Islet of Langerhans (tissue), 1 donor: ENCODE data around the gene RET.

Source experiments
- FAIRE-seq: peaks from one replicate; lab custom pipeline; 2011; peaks lifted over from hg19 to GRCh38; lab: Jason Lieb, UNC

RET gene

DNA sequence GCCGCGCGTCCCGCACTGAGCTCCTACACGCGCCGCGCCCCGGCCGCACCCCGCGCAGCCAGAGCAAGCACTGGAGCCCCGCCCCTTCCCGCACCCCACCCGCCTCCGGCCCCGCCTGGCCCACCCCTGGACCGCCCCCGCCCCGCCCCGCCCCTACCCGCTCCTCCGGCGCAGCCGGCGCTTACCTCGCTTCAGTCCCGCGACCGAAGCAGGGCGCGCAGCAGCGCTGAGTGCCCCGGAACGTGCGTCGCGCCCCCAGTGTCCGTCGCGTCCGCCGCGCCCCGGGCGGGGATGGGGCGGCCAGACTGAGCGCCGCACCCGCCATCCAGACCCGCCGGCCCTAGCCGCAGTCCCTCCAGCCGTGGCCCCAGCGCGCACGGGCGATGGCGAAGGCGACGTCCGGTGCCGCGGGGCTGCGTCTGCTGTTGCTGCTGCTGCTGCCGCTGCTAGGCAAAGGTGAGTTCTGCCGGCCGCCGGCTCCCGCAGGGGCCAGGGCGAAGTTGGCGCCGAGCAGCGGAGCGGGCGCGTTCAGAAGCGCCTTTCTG lies at the start of gene RET:
RET (plus strand) TSS at position 194 of the 545 bp plus-strand sequence; CDS start at position 384, 190 bp downstream.
- FAIRE-seq, result no peak

- FAIRE-seq, result no peak
Observed at GRCh38 chr10:43027331-43027955, 49.4 kb upstream of the RET start.

- no peak for FAIRE-seq
Observed at GRCh38 chr10:43028143-43028542, 48.7 kb upstream of the RET start.

DNA sequence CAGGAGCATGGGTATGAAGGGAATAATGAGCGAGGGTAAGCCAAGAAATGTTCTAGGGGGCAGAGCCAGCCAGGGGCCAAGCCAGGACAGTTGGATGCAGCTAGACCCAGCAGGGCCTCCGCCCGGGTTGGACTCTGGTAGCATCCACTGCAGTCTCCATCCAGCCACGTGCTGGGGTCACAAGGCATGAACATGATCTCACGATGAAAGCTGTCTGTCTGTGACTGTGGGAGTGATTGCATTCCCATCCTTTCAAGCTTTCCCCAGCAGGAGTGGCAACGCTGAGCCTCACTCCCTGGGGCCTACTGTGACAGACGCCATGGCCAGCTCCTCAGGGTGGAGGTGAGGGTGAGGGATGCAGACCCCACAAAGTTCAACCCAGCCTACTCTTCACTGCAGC lies 47.8 kb upstream of the RET start:
- FAIRE-seq, result no peak

DNA sequence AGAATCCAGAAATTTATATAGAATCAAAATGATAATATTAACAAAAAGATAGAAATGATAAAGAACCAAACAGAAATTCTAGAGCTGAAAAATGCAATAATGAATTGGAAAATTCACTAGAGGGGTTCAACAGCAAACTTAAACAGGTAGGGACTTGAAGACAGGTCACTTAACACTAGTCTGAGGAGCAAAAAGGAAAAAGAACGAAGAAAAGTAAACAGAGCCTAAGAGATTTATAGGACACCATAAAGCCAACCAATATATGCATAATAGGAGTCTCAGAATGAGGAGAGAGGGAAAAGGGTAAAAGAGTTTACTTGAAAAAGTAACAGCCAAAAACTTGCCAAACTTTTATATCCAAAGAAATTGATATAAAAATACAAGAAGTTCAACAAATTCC lies 44.3 kb upstream of the RET start:
- no peak for FAIRE-seq

DNA sequence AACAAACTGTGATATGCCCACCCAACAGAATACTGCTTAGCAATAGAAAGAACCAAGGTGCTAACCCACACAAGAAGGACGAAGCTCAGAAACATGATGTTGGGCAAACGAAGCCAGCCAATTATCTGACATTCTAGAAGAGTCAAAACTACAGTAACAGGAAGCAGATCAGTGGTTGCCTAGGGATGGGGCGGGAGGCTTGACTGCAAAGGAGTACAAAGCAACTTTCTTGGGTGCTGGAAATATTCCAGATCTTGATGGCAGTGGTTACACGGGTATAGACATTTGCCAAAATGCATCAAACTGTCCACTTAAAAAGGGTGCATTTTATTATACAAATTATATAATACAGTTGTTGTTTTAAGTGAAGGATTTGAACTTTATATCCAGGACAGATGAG lies 41.1 kb upstream of the RET start:
- no peak for FAIRE-seq

- FAIRE-seq, result no peak
Observed at GRCh38 chr10:43036481-43037428, 40.1 kb upstream of the RET start.

DNA sequence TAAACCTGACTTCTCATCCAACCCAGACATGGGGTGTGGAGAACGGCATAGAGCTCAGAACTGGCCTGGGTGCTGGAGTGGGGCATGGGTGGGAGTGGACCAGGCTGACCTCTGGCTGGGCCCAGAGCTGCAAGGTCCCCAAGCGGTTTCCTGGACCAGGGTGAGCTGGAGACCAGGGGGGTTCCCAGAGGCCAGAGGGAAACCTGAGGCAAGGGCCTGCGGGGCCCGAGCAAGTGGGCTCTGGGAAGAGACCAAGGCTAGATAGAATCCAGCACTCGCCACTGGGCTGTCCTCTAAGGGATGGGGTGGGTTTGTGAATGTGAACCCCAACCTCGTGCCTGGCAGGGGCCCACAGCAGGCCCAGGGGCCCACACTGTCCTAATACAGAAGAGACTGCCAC lies 39.4 kb upstream of the RET start:
- FAIRE-seq, result no peak

DNA sequence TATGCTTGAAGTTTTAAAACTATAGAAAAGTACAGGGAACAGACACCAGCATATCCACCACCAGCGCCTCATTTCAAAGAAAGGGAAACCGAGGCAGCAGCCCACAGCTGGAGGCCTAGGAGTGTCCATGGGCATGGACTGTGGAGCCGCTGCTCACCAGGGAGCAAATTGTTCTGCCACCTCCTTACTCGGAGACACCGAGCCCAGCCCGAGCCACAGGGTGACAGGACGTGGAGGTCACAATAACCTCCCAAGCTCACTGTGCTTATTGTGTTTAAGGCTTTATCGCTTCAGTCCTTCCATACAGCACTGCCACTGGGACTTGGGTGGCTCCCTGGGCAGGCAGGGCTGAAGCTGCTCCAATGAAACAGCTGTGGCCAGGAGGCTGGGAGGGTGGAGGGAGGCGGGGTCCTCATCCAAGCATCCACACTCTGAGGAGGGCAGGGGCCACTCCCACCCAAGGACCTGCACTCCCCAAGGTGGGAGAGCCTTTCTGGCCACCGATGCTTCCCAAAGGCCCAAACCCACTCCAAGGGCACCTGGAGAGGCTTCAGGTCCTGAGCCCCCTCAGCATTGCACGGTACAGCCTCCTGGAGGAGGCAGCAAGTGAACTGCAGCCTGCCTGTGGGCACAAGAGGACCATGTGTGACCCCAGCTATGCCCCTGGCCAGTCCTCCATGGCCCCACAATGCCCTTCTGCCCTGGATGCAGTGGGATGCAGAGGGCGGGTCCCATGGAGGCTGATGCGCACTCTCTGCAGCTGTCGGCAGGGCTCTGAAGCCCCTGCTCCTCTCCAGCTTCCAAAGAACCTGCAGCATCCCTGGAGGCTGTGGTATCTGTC lies 38.7 kb upstream of the RET start:
- no peak for FAIRE-seq

- no peak for FAIRE-seq
Observed at GRCh38 chr10:43038783-43039623, 37.9 kb upstream of the RET start.

DNA sequence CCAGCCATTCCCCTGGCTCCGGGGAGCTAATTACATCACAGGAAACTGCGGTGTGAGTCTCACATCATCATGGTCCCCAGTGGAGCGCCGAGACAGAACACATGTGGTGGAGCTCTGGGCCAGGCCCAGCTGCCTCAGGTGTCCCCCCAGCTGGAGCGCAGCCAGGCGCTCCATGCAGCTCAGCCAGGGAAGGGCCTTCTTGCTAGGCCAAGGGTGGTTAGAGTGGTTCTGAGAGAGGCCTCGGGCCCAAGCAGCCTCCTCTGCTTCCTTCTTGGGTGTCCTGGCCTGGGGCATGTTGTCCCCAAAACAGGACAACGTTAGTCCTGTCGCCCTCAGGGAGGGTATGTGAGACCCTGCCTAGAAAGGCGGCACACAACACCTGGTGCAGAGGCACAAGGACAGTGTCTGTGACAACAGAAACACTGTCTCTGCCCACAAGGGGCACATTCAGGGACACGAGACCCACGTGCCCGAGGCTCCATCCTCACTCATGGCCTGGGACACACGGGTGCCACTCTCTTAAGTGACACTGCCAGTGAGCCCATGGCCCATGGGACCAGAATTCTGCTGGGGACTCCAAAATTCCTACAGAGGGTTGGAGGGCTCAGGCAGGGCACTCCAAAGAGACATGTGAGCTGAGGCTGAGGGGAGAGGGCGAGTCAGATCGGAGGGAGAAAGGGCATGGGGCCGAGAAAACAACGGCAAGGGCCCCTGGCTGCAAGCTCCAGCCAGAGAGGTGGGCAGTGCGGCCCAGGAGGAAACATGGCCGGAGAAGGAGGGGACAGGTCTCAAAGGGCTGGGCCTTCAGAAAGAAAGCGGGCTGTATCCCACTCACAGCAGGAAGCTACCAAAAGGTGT lies 37.0 kb upstream of the RET start:
- no peak for FAIRE-seq

- FAIRE-seq, result no peak
Observed at GRCh38 chr10:43040482-43041256, 36.2 kb upstream of the RET start.

DNA sequence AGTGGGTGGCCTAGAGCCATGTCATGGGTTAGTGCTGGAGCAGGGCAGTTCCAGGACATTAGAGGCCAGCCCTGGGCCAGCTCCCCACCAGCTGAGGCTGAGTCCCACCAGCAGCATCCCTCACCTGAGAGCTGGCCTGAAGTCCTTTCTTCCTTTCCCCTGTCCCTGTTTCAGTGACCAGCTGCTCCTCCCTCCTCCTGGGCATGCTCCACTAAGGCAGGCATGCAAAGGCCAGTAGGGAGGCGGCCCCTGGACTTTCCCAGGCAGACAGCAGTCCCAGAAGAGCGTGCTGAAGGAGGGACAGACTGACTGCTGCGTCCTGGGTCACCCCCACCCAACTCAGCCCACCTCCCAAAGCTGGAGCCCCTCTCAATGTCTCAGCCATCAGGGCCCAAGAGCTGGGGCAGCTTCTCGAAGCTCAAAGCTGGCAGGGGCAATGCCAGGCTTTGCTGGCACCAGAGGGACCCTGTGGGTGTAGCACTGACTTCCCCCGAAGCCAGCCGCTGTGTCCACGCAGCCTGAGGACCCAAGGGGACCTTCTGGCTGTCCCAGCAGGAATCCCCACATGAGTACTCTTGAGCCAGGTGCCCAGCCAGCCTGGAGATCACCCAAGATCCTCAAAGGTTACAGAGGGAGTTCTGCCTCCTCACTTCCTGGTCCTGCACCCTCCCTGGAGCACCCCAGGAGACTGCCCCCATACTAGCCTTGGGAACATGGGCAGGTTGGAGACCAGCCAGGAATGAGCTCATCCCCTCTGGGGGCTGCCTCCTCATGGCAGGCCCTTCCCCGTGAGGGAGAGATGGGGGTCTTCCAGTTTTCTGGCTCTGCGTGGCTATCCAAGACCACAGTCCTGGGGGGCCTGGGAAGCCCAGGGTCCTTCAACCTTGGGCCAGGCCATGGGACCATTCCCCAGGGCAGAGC lies 35.2 kb upstream of the RET start:
- FAIRE-seq, result no peak

DNA sequence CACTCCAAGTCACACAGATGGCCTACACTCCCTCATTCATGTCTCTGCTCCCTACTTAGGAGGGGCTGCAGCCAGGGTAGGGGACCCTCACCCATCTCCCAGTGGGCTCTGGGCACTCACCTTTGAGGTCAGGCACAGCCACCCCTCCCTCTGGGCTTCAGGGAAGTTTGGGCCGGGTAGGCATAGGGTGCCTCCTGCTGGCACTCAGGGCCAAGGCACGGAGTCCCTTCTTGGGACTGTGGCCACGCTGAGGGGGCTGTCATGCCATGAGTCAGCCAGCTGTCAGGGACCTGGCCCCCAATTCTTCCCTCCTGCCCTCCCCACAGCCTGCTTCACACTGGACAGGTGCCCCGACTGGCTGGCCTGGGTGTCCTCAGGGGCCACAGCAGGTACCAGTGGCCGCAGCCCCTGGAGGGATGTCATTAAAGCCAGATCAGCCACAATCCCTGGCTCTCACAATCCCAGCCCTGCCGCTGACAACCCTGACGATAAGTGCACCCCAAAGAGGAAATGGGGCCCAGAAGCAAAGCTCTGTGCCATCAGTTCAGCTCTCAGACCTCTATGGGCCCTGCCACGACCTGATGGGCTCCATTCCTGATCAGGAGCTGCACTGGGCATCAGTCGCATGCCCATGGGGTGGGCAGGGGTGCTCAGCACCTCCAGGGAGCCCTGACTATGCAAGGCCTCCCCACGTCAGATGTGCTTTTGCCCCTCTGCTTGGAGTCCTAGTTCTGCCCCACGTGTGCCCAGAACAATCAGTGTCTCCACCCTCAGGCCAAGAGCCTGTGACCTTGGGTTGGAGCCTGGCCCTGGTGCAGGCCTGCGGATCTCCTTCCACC lies 34.1 kb upstream of the RET start:
- FAIRE-seq, result no peak

- FAIRE-seq, result no peak
Observed at GRCh38 chr10:43043342-43043772, 33.5 kb upstream of the RET start.

DNA sequence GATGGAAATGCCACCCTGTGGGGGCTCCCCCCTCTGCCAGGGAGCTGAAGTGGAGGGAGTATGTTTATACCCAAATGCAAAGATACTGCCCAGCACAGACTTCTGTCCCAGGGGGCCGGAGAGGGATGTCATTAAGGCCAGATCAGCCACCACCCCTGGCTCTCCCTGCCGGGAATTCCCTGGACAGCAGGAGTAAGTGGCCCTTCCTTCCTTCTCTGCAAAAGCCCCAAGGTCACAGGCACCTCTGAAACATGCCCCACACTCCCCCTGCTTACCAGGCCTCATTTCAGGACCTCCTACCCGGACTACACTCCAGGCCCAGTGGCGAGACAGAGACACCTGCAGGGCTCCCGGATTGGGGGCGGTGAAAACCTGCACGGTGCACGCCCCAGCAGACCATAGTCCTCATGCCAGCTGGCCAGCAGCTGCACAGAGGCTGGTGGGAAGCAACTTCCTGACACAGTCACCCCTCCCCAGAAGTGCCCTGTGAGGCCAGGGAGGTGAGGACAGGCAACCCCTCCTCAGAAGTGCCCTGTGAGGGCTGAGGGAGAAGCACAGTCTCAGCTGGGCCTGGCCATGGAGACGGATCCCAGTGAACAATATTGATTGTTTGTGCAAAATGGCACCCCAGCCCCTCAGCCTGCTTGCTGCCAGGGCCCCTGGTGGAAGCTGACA lies 33.0 kb upstream of the RET start:
- FAIRE-seq, result no peak

DNA sequence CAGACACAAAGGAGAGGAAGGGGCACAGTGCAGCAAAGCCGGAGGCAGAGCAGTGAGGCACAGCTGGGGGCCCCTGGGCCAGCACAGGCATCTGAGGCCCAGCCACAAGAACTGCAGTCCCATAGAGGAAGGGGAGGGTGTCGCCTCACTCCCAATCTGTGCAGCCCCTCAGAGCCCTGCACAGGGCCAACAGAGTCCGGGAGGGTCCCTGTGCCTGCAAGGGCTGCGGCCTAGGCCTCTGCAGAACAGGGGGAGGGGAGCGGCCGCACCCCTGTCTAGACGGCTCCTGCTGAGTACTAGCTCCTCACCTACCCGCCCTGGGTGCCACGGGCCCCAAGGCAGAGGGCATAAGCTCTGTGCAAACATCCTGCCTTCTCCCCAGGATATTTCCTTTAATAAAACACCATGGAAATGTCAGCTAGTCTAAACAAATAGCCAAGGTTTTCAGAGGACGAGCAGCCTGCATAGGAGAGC lies 32.4 kb upstream of the RET start:
- FAIRE-seq, result no peak
